Stimulated activated CD4-positive, alpha-beta T cell treated with anti-CD3 and anti-CD28 coated beads, Interleukin-2, amount 100 ng/mL, for 48 hours (primary cell): ENCODE measurements around the gene SYDE2.

ENCODE experiments used
- DNase-seq, 2 donors: peaks; one replicate each; pipeline ENCODE4 v3.0.0-alpha.2; 2020

Gene SYDE2

GRCh38 chr1:85116856-85117255 is 84.0 kb downstream of the SYDE2 start:
- no peak for DNase-seq

GRCh38 chr1:85115933-85116332 is 84.9 kb downstream of the SYDE2 start:
- DNase-seq: no peak

- no peak for DNase-seq
Observed at GRCh38 chr1:85111695-85112094, 89.1 kb downstream of the SYDE2 start.

- peak; percentile 1 to 10 for DNase-seq
Observed at GRCh38 chr1:85109475-85109874, 91.3 kb downstream of the SYDE2 start.
